ENCODE measurements around the gene FLT1.

FLT1 gene

GRCh38 chr13:28379371-28380083, 115.4 kb downstream of the FLT1 start:
- DNase-seq (ENCODE audit: low spot score) = no peak

GRCh38 chr13:28376604-28377003, 118.3 kb downstream of the FLT1 start:
- no peak for DNase-seq (ENCODE audit: low spot score)

- DNase-seq (ENCODE audit: low spot score) = no peak
These were observed 119.5 kb downstream of the FLT1 start for GRCh38 chr13:28375250-28375930.

GRCh38 chr13:28373810-28374209, 121.1 kb downstream of the FLT1 start:
- DNase-seq (ENCODE audit: low spot score) = no peak

GRCh38 chr13:28370448-28370847, 124.5 kb downstream of the FLT1 start:
- no peak for DNase-seq (ENCODE audit: low spot score)

GRCh38 chr13:28358708-28359107, 136.2 kb downstream of the FLT1 start:
- no peak for DNase-seq (ENCODE audit: low spot score)

GRCh38 chr13:28357911-28358433, 137.0 kb downstream of the FLT1 start:
- DNase-seq (ENCODE audit: low spot score) = no peak

GRCh38 chr13:28357247-28357825, 137.6 kb downstream of the FLT1 start:
- no peak for DNase-seq (ENCODE audit: low spot score)

- DNase-seq (ENCODE audit: low spot score) = no peak
These were observed 138.3 kb downstream of the FLT1 start for GRCh38 chr13:28356561-28357021.

GRCh38 chr13:28355822-28356371, 139.0 kb downstream of the FLT1 start:
- no peak for DNase-seq (ENCODE audit: low spot score)

GRCh38 chr13:28355046-28355821, 139.7 kb downstream of the FLT1 start:
- no peak for DNase-seq (ENCODE audit: low spot score)

- DNase-seq (ENCODE audit: low spot score) = no peak
These were observed 141.2 kb downstream of the FLT1 start for GRCh38 chr13:28353679-28354078.

- DNase-seq (ENCODE audit: low spot score) = no peak
These were observed 144.8 kb downstream of the FLT1 start for GRCh38 chr13:28349907-28350654.

- DNase-seq (ENCODE audit: low spot score) = no peak
These were observed 145.6 kb downstream of the FLT1 start for GRCh38 chr13:28349371-28349770.

- DNase-seq (ENCODE audit: low spot score) = no peak
These were observed 147.2 kb downstream of the FLT1 start for GRCh38 chr13:28347456-28348371.

- no peak for DNase-seq (ENCODE audit: low spot score)
These were observed 148.8 kb downstream of the FLT1 start for GRCh38 chr13:28346154-28346553.

GRCh38 chr13:28344163-28344562, 150.8 kb downstream of the FLT1 start:
- DNase-seq (ENCODE audit: low spot score) = no peak

GRCh38 chr13:28342251-28342650, 152.7 kb downstream of the FLT1 start:
- DNase-seq (ENCODE audit: low spot score) = no peak

- DNase-seq (ENCODE audit: low spot score) = no peak
These were observed 154.6 kb downstream of the FLT1 start for GRCh38 chr13:28340272-28340793.

GRCh38 chr13:28339419-28339818, 155.5 kb downstream of the FLT1 start:
- no peak for DNase-seq (ENCODE audit: low spot score)
